GM10266 (cell line): ENCODE data around the gene TLE4.
"Not testable (repeated sequence)": the region's sequence is repeated elsewhere in the genome, so short reads cannot be mapped to it uniquely, and the experiment has no call there.

Experiments
- DNase-seq: peaks from one replicate; pipeline ENCODE4 v3.0.0; 2012; ENCODE audit errors: extremely low spot score
- CTCF ChIP-seq: IDR thresholded peaks from 2 replicates; pipeline ENCODE4 v1.5.1; 2012; ENCODE audit warnings: mild to moderate bottlenecking, low read depth; ENCODE audit not compliant: control insufficient read depth, insufficient read depth; ENCODE audit errors: missing control alignments

Gene TLE4

GRCh38 chr9:79603222-79603920 lies 31.6 kb downstream of the TLE4 start:
- TF ChIP-seq CTCF = no peak
- no peak for DNase-seq

- no peak for TF ChIP-seq CTCF
- no peak for DNase-seq
Measured at GRCh38 chr9:79604149-79604548, 32.4 kb downstream of the TLE4 start.

DNA sequence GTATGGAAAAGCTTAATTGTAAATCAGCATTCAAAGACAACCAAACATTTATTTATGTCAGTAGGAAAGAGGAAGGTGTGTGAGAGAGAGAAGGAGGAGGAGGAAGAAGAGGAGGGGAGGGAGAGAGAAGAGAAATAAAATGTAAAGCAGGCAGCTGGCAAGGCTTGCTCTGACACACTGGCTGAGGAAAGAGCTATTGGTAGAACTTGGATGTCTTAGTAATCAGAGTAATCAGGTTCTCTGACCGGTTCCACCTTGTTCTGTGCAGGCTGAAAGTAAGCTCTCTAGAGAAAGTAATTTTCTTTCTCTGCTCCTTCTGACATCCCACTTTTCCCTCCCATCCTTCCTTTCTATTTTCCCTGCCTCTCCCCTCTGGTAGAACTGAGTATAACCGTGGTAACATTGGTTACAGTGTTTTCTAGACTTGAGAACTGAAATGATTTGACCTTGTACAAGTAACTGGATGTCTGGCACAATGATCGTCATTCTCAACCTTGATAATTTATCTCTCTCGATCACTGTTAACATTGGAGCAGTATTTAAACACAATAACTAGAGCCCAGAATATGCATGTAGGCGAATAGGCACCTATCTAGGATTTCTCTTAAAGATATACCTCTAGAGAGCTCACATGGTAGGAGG lies 33.3 kb downstream of the TLE4 start:
- no peak for DNase-seq
- TF ChIP-seq CTCF = no peak

GRCh38 chr9:79606529-79606928 lies 34.8 kb downstream of the TLE4 start:
- DNase-seq = not testable (repeated sequence)

- no peak for DNase-seq
- no peak for TF ChIP-seq CTCF
Measured at GRCh38 chr9:79609468-79610018, 37.8 kb downstream of the TLE4 start.

DNA sequence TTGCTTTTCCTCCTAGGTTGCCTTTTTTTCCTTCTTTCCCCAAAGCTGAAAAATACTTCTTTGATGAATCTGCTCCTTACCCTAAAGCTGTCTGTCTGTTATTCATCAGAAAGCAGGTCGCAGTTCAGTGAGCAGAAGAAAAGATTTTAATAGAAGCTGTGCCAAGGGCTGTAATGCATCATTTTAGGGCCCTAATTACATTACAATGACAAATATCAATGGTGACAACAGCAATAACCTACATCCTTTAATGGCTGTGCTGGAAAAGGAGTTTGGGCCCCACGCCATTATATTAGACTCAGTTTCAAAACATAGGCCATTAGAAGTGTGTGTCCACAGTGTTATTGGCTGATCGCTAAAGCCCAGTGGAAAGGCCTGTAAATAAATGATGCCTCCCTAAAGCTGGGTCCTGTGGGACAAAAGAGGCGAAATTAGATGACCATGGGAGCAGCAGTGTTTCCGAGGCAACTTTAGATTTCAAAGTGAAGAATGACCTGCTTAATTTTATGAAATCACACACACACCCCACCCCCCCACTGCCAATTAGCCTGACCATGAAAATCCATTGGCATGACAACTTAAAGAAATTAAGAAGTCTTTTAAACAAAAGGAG lies 38.4 kb downstream of the TLE4 start:
- DNase-seq = no peak
- TF ChIP-seq CTCF = no peak

GRCh38 chr9:79610791-79611614 lies 39.2 kb downstream of the TLE4 start:
- DNase-seq = peak; percentile 6
- TF ChIP-seq CTCF = no peak
